Lower lobe of right lung (tissue), 2 donors: Measurements from ENCODE around the gene HS1BP3. TPM values are rescaled to one million over a fixed set of nuclear protein-coding genes. Genes with fewer than 3 reads are reported as not detected.

Source experiments
- ATAC-seq, 2 donors: fragments of 200-7000 bp; cut with Tn5 transposase; one replicate each; pipeline ENCODE4 v1.9.1; 2020 to 2022; ENCODE audit warnings: mild to moderate bottlenecking in 2 of 2, moderate library complexity in 2 of 2
- DNase-seq: peaks from one replicate; pipeline ENCODE4 v3.0.0-alpha.2; 2020
- H3K27ac ChIP-seq: fragments of 200-600 bp; one replicate; pipeline ENCODE4 v1.8.0; 2022
- H3K27me3 ChIP-seq: fragments of 200-600 bp; one replicate; pipeline ENCODE4 v1.8.0; 2022; ENCODE audit warnings: low read depth
- H3K36me3 ChIP-seq: fragments of 200-600 bp; one replicate; pipeline ENCODE4 v1.8.0; 2022; ENCODE audit warnings: mild to moderate bottlenecking
- H3K4me1 ChIP-seq: fragments of 200-600 bp; one replicate; pipeline ENCODE4 v1.8.0; 2022
- H3K4me3 ChIP-seq: fragments of 200-600 bp; one replicate; pipeline ENCODE4 v1.8.0; 2022; ENCODE audit warnings: mild to moderate bottlenecking
- H3K9me3 ChIP-seq: fragments of 200-600 bp; one replicate; pipeline ENCODE4 v1.8.0; 2022
- CTCF ChIP-seq: fragments of 200-600 bp; IDR thresholded peaks from one replicate; pipeline ENCODE4 v1.8.0; 2022; ENCODE audit warnings: antibody characterized with exemption, mild to moderate bottlenecking
- intact Hi-C: fragments of 100-400 bp; cut with DNase I; formaldehyde crosslinking; loops from one replicate; pipeline ENCODE4 v1.11.0; 2022
- total RNA-seq: library from RNA; stranded (reverse); fragmentation: NEBNext Ultra II Directional; extraction: Animal tissue kit (Norgen Biotek cat#: 25700); gene quantifications from one replicate; pipeline ENCODE4 v1.2.1, GENCODE V29; 2021
- donor health status: DM: no; HTN: yes; CAD: no; lungs with severe emphysema.

The HS1BP3 gene
- total RNA-seq, 1 donor from 2014 or later, result 39.9 TPM

- ATAC-seq (no peak), DNase-seq (no peak)
- H3K27me3 ChIP-seq, result peaks cover 80% of the 10 kb centered on the region
- peaks cover 22% of the 10 kb centered on the region for H3K4me1 ChIP-seq
- no peak for TF ChIP-seq CTCF
- no peak overlapping the region for H3K4me3 ChIP-seq
- intact Hi-C loops, result no loop called here
- H3K9me3 ChIP-seq, result no peaks in the 10 kb centered on the region
- H3K27ac ChIP-seq, result no peak overlapping the region
- H3K36me3 ChIP-seq, result no peaks in the 10 kb centered on the region
These were observed 13.1 kb upstream of the HS1BP3 start for GRCh38 chr2:20664071-20664390.

- DNase-seq (peak; percentile 24), ATAC-seq (no peak)
- Histone ChIP-seq H3K36me3 (no peaks in the 10 kb centered on the region), H3K4me1 (peaks cover 22% of the 10 kb centered on the region), H3K4me3 (no peak overlapping the region), H3K27me3 (peaks cover 74% of the 10 kb centered on the region), H3K27ac (no peak overlapping the region), H3K9me3 (no peaks in the 10 kb centered on the region)
- intact Hi-C loops, result no loop called here
- TF ChIP-seq CTCF, result no peak
These were observed 12.5 kb upstream of the HS1BP3 start for GRCh38 chr2:20663196-20664070.

- peaks cover 17% of the 10 kb centered on the region for H3K4me1 ChIP-seq
- intact Hi-C loops, result no loop called here
- DNase-seq, result peak; percentile 28
- H3K4me3 ChIP-seq, result no peak overlapping the region
- no peaks in the 10 kb centered on the region for H3K36me3 ChIP-seq
- H3K27me3 ChIP-seq, result peaks cover 64% of the 10 kb centered on the region
- no peak for ATAC-seq
- TF ChIP-seq CTCF, result no peak
- H3K27ac ChIP-seq, result no peak overlapping the region
- no peaks in the 10 kb centered on the region for H3K9me3 ChIP-seq
These were observed 11.5 kb upstream of the HS1BP3 start for GRCh38 chr2:20662308-20662937.

- Histone ChIP-seq H3K27me3 (peaks cover 59% of the 10 kb centered on the region), H3K4me3 (no peak overlapping the region), H3K36me3 (no peaks in the 10 kb centered on the region), H3K27ac (no peak overlapping the region), H3K4me1 (peaks cover 16% of the 10 kb centered on the region), H3K9me3 (no peaks in the 10 kb centered on the region)
- DNase-seq (peak; percentile 67), ATAC-seq (peak; percentile 82 to 88)
- TF ChIP-seq CTCF, result peak; percentile 97
- intact Hi-C loops, result no loop called here
These were observed 10.8 kb upstream of the HS1BP3 start for GRCh38 chr2:20661421-20662307.
